ENCODE results near the gene SALL3. TPM values are rescaled to one million over a fixed set of nuclear protein-coding genes. Genes with fewer than 3 reads are reported as not detected.

Gene SALL3
- total and polyA plus RNA-seq, 2 of the 8 experiments (the other 6 are each of a cell fraction or from before 2014, with no cell fraction given), result 10.5 to 46.4 TPM

GRCh38 chr18:78986018-78986481, 6.4 kb downstream of the SALL3 start (continued):
- TF ChIP-seq JUND (IDR thresholded peaks at IDR 0.05; ENCODE audit: low read length) (no peak), TEAD4 (IDR thresholded peaks at IDR 0.05; ENCODE audit: low read depth, low read length) (peak; percentile 39; the same call in 1 of the 2 replicates), RNF2 (IDR thresholded peaks at IDR 0.05; ENCODE audit: borderline replicate concordance, low read depth, low read length, missing control alignments, poor library complexity, severe bottlenecking) (no peak), KDM4A (IDR thresholded peaks at IDR 0.05; ENCODE audit: low read depth, low read length, severe bottlenecking) (no peak), ZNF274 (IDR thresholded peaks at IDR 0.05; ENCODE audit: borderline replicate concordance, extremely low read depth, low read length) (no peak), E2F6 (IDR thresholded peaks at IDR 0.05) (peak; percentile 56), GTF2F1 (IDR thresholded peaks at IDR 0.05; ENCODE audit: borderline replicate concordance, low read depth, low read length) (no peak), CEBPB (IDR thresholded peaks at IDR 0.05; ENCODE audit: low read depth, low read length) (0 out of 2 replicates have a peak, but pooled peaks have one; percentile 44), EGR1 (IDR thresholded peaks at IDR 0.05; ENCODE audit: borderline replicate concordance, low read depth, low read length) (no peak), CHD7 (IDR thresholded peaks at IDR 0.05; ENCODE audit: insufficient replicate concordance, low read length) (no peak)

Data from H1 (cell line).